Suprapubic skin (tissue), 3 donors: ENCODE results near the gene NTM.

ENCODE experiments used
- CTCF ChIP-seq, 2 donors: fragments of 200-600 bp in 1 of 2; fragments of 450-650 bp in 1 of 2; sonication (generic) in 1 of 2; IDR thresholded peaks; one replicate each; pipeline ENCODE4 v1.5.1; 2016 to 2019; ENCODE audit warnings: antibody characterized with exemption in 2 of 2, mild to moderate bottlenecking in 1 of 2, moderate library complexity in 1 of 2
- POLR2AphosphoS5 ChIP-seq, 3 donors: sonication (generic); formaldehyde crosslinking; IDR thresholded peaks; one replicate each; pipeline ENCODE4 v1.6.1; 2017; ENCODE audit warnings: antibody characterized with exemption in 3 of 3

- TF ChIP-seq CTCF (IDR thresholded peaks at IDR 0.05), result no peak
- no peak for TF ChIP-seq POLR2AphosphoS5 (IDR thresholded peaks at IDR 0.05)
These were observed 14.2 kb upstream of the NTM start for GRCh38 chr11:131356206-131356605.
